Tibial nerve (tissue), 4 donors: ENCODE data around the gene SMIM35. TPM values are rescaled to one million over a fixed set of nuclear protein-coding genes. Genes with fewer than 3 reads are reported as not detected.
"Not testable (repeated sequence)": the region's sequence is repeated elsewhere in the genome, so short reads cannot be mapped to it uniquely, and the experiment has no call there.

Experiments
- DNase-seq, 2 donors: peaks; one replicate each; pipeline ENCODE4 v3.0.0-alpha.2; 2019; ENCODE audit warnings: low spot score in 2 of 2
- H3K27ac ChIP-seq, 4 donors: fragments of 200-600 bp; sonication (generic) in 3 of 4; one replicate each; pipeline ENCODE4 v1.5.1; 2017 to 2019; ENCODE audit warnings: mild to moderate bottlenecking in 1 of 4
- H3K27me3 ChIP-seq, 2 donors: fragments of 200-600 bp; sonication (generic) in 1 of 2; one replicate each; pipeline versions ENCODE4 v1.5.1 to v1.6.0; 2017 to 2019
- H3K36me3 ChIP-seq, 3 donors: fragments of 200-600 bp; sonication (generic); one replicate each; pipeline ENCODE4 v1.5.1; 2018 to 2019
- H3K4me1 ChIP-seq, 4 donors: fragments of 200-600 bp; sonication (generic) in 3 of 4; one replicate each; pipeline ENCODE4 v1.5.1; 2017 to 2019
- H3K4me3 ChIP-seq, 4 donors: fragments of 200-600 bp; sonication (generic) in 3 of 4; one replicate each; pipeline ENCODE4 v1.5.1; 2017 to 2019; ENCODE audit warnings: mild to moderate bottlenecking in 1 of 4, moderate library complexity in 1 of 4
- H3K9me3 ChIP-seq, 4 donors: fragments of 200-600 bp; sonication (generic) in 3 of 4; one replicate each; pipeline ENCODE4 v1.5.1; 2017 to 2019
- CTCF ChIP-seq, 5 experiments: fragments of 200-600 bp in 3 of 5; fragments of 450-650 bp in 2 of 5; sonication (generic) in 3 of 5; IDR thresholded peaks; one replicate each; pipeline ENCODE4 v1.5.1; 2016 to 2019; ENCODE audit warnings: antibody characterized with exemption in 5 of 5, mild to moderate bottlenecking in 3 of 5, moderate library complexity in 2 of 5
- EP300 ChIP-seq, 2 donors: sonication (generic); formaldehyde crosslinking; IDR thresholded peaks; one replicate each; pipeline ENCODE4 v1.6.1; 2017; ENCODE audit warnings: antibody characterized with exemption in 2 of 2, mild to moderate bottlenecking in 1 of 2
- POLR2A ChIP-seq, 2 donors: fragments of 450-650 bp; IDR thresholded peaks; one replicate each; pipeline ENCODE4 v1.6.1; 2017; ENCODE audit warnings: antibody characterized with exemption in 2 of 2, mild to moderate bottlenecking in 2 of 2, moderate library complexity in 2 of 2
- WGBS, 2 donors: methylation state at CpG; one replicate each; pipeline ENCODE4 v1.1.5; 2018; 5-methylcytosine and 5-hydroxymethylcytosine counted together
- total RNA-seq, 4 donors: library from RNA; depleted of rRNA; stranded (reverse); fragments of >200 nt; gene quantifications; one replicate each; pipeline ENCODE4 v1.1.0, GENCODE V29; 2016

SMIM35 gene
- total RNA-seq, 4 donors from 2014 or later, result not detected

- TF ChIP-seq CTCF (IDR thresholded peaks at IDR 0.05) (no peak), EP300 (IDR thresholded peaks at IDR 0.05) (no peak), POLR2A (IDR thresholded peaks at IDR 0.05) (no peak)
- peaks cover 0 to 4% of the 10 kb centered on the region in 2 donors for H3K27me3 ChIP-seq
- no peak for DNase-seq
- no peak overlapping the region for H3K4me3 ChIP-seq
- no peaks in the 10 kb centered on the region for H3K4me1 ChIP-seq
- 86 to 91% methylated on average over 3 of the region's 3 CpGs for WGBS, 2 donors
- no peaks in the 10 kb centered on the region for H3K36me3 ChIP-seq
- no peak overlapping the region for H3K27ac ChIP-seq
- H3K9me3 ChIP-seq, result no peaks in the 10 kb centered on the region
Observed at GRCh38 chr11:118065384-118065783, 21.4 kb downstream of the SMIM35 start.

- H3K4me1 ChIP-seq, result no peaks in the 10 kb centered on the region
- no peak for TF ChIP-seq POLR2A (IDR thresholded peaks at IDR 0.05)
- no peak for TF ChIP-seq CTCF (IDR thresholded peaks at IDR 0.05)
- TF ChIP-seq EP300 (IDR thresholded peaks at IDR 0.05), result no peak
- H3K27me3 ChIP-seq, result peaks cover 0 to 4% of the 10 kb centered on the region in 2 donors
- H3K27ac ChIP-seq, result no peak overlapping the region
- H3K4me3 ChIP-seq, result no peak overlapping the region
- 93 to 94% methylated on average over 9 of the region's 9 CpGs for WGBS, 2 donors
- no peaks in the 10 kb centered on the region for H3K9me3 ChIP-seq
- no peak for DNase-seq
- no peaks in the 10 kb centered on the region for H3K36me3 ChIP-seq
Observed at GRCh38 chr11:118064956-118065355, 21.8 kb downstream of the SMIM35 start.

GRCh38 chr11:118062631-118063030, 24.1 kb downstream of the SMIM35 start:
- H3K9me3 ChIP-seq, H3K27me3 ChIP-seq, H3K27ac ChIP-seq, H3K36me3 ChIP-seq, DNase-seq, H3K4me3 ChIP-seq, H3K4me1 ChIP-seq: not testable (repeated sequence)
- 87 to 91% methylated on average over 5 of the region's 5 CpGs for WGBS, 2 donors

- not testable (repeated sequence) for H3K9me3 ChIP-seq, DNase-seq, H3K4me1 ChIP-seq, H3K36me3 ChIP-seq, H3K4me3 ChIP-seq, H3K27ac ChIP-seq, H3K27me3 ChIP-seq
- 86 to 93% methylated on average over 5 of the region's 5 CpGs for WGBS, 2 donors
Observed at GRCh38 chr11:118062181-118062580, 24.6 kb downstream of the SMIM35 start.

GRCh38 chr11:118061586-118062125, 25.1 kb downstream of the SMIM35 start:
- DNase-seq, result no peak
- no peak overlapping the region for H3K4me3 ChIP-seq

GRCh38 chr11:118060869-118061268, 25.9 kb downstream of the SMIM35 start:
- Histone ChIP-seq H3K36me3 (no peaks in the 10 kb centered on the region), H3K27ac (no peak overlapping the region), H3K27me3 (no peaks in the 10 kb centered on the region), H3K4me1 (no peaks in the 10 kb centered on the region), H3K9me3 (no peaks in the 10 kb centered on the region), H3K4me3 (no peak overlapping the region)
- 47 to 51% methylated on average over 7 of the region's 7 CpGs for WGBS, 2 donors
- TF ChIP-seq EP300 (IDR thresholded peaks at IDR 0.05) (no peak), POLR2A (IDR thresholded peaks at IDR 0.05) (no peak), CTCF (IDR thresholded peaks at IDR 0.05) (no peak)
- DNase-seq, result peak in 1 of 2 donors; percentile 25

More at GRCh38 chr11:118061586-118062125, 25.1 kb downstream of the SMIM35 start:
- Histone ChIP-seq H3K4me1 (no peaks in the 10 kb centered on the region), H3K9me3 (no peaks in the 10 kb centered on the region), H3K27me3 (no peaks in the 10 kb centered on the region), H3K36me3 (no peaks in the 10 kb centered on the region), H3K27ac (no peak overlapping the region)
- no peak for TF ChIP-seq POLR2A (IDR thresholded peaks at IDR 0.05)
- no peak for TF ChIP-seq EP300 (IDR thresholded peaks at IDR 0.05)
- 88 to 90% methylated on average over 6 of the region's 6 CpGs for WGBS, 2 donors
